Vein endothelial cell (primary cell): ENCODE data around the gene CPNE7. TPM values are rescaled to one million over a fixed set of nuclear protein-coding genes. Genes with fewer than 3 reads are reported as not detected.

Source experiments
- small RNA-seq: library from RNA; depleted of rRNA; stranded (forward); fragments of <200 nt; gene quantifications from one replicate; pipeline ENCODE3, GENCODE V24; 2012
- total RNA-seq: library from RNA; depleted of rRNA; stranded (reverse); fragments of >200 nt; gene quantifications from 2 replicates; pipeline ENCODE4 v1.2.3, GENCODE V29; 2012

CPNE7 gene
- 2.1 and 7.8 TPM in 2 replicates for total RNA-seq

GRCh38 chr16:89575247-89576152, at the start of gene CPNE7:
CPNE7 (plus strand) TSS chr16:89575758; CDS start chr16:89575898, 140 bp downstream.

GRCh38 chr16:89560378-89561141, 15.0 kb upstream of the CPNE7 start, which contains the start of gene RPL13:
RPL13 (plus strand) TSS chr16:89560682; CDS start chr16:89560960, 278 bp downstream.

GRCh38 chr16:89613231-89613953, 37.8 kb downstream of the CPNE7 start, which contains the start of gene DPEP1:
DPEP1 (plus strand) TSS chr16:89613642; CDS start chr16:89630411, 16,769 bp downstream.

Small RNA genes within 50 kb of the gene (small RNA-seq; reads per million reads assigned to genes)
- not detected for gene SNORD68

Other genes with a start within 250 kb of the CPNE7 start
- 103 and 105 TPM in 2 replicates for gene ANKRD11, start 85.2 kb upstream of the CPNE7 start, total RNA-seq
- 126 and 142 TPM in 2 replicates for gene SPG7, start 67.4 kb upstream of the CPNE7 start, total RNA-seq
- gene RPL13, start 15.1 kb upstream of the CPNE7 start, total RNA-seq, result 2,457 and 3,062 TPM in 2 replicates
- gene DPEP1, start 37.9 kb downstream of the CPNE7 start, total RNA-seq, result 0.10 and 0.33 TPM in 2 replicates
- gene CHMP1A, start 82.0 kb downstream of the CPNE7 start, total RNA-seq, result 123 and 163 TPM in 2 replicates
- gene SPATA33, start 82.1 kb downstream of the CPNE7 start, total RNA-seq, result 2.9 and 3.7 TPM in 2 replicates
- gene CDK10, start 110.9 kb downstream of the CPNE7 start, total RNA-seq, result 43.4 and 44.2 TPM in 2 replicates
- gene SPATA2L, start 125.9 kb downstream of the CPNE7 start, total RNA-seq, result 22.4 and 25.2 TPM in 2 replicates
- gene VPS9D1, start 145.1 kb downstream of the CPNE7 start, total RNA-seq, result 8.0 and 14.7 TPM in 2 replicates
- gene ZNF276, start 145.8 kb downstream of the CPNE7 start, total RNA-seq, result 24.1 and 27.1 TPM in 2 replicates
- gene FANCA, start 240.9 kb downstream of the CPNE7 start, total RNA-seq, result 18.0 and 26.7 TPM in 2 replicates